ENCODE results near the gene ATF3. TPM values are rescaled to one million over a fixed set of nuclear protein-coding genes. Genes with fewer than 3 reads are reported as not detected.

The ATF3 gene
- total RNA-seq, 1 experiment from 2014 or later = 21.8 TPM

DNA sequence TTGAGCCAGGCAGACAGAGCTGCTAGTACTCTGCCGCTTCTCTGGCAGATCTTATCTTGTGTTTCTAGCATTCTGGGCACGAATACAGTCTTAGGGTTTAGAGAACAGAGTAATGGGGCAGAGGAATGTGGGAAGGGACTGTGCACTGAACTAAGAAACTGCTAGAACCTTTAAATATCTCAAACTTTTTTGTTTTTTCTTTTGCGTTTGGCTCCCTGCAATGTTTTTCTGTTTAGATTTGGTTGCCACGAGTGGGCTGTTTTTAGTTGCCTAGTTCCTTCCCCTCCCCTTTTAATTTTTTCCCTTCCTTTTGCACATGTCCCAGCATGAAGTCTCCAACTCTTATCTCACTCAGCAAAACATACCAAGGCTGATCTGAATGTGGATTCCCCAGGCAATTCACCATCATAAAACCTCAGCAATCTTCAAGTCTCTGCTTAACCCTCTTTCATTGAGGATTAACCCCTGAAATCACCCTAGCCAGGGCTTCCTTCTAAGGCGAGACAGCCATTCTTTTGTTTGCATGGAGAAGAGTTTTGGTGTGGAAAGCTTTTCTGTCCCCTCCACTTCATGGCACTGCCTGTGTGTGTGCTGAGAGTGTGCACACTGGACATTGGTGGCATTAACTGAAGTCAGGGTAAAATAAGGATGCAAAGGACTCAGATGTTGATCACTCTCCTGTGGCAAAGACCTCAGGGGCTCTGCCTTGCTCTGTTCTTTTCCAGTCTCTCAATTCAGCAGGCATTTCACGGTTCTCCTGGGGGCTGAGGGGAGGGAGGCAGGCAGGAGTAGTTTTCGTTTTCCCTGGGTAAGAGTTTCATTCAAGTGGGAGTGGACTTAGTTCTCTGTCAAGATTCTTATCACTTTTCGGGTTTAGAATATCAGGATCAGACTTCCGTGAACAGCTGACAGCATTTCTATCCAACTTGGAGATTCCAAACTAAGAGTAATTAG is 2.8 kb upstream of the ATF3 start:
- H3K36me3 ChIP-seq (ENCODE audit: control insufficient read depth, insufficient read depth, low read length) = no peaks in the 10 kb centered on the region
- Mint-ChIP-seq H3K9me3 (ENCODE audit: unreplicated experiment) (no peaks in the 10 kb centered on the region), H3K4me3 (ENCODE audit: unreplicated experiment) (peak overlapping the region; percentile 91), H3K4me1 (ENCODE audit: low read depth, unreplicated experiment) (peaks cover 29% of the 10 kb centered on the region), H3K36me3 (ENCODE audit: insufficient read depth, unreplicated experiment) (peaks cover 26% of the 10 kb centered on the region), H3K27ac (ENCODE audit: unreplicated experiment) (peak overlapping the region; percentile 83), H3K27me3 (ENCODE audit: insufficient read depth, unreplicated experiment) (no peaks in the 10 kb centered on the region)
- peaks cover 27% of the 10 kb centered on the region for H3K4me1 ChIP-seq
- no peak overlapping the region for H3K4me3 ChIP-seq (ENCODE audit: low read depth, low read length)
- CTCF ChIA-PET = interaction anchor here (1.8 kb wide), 1 partner anchor 129 kb away, joined by 6 read pairs; no protein-coding TSS in a partner anchor
- TF ChIP-seq, protein P1, sequence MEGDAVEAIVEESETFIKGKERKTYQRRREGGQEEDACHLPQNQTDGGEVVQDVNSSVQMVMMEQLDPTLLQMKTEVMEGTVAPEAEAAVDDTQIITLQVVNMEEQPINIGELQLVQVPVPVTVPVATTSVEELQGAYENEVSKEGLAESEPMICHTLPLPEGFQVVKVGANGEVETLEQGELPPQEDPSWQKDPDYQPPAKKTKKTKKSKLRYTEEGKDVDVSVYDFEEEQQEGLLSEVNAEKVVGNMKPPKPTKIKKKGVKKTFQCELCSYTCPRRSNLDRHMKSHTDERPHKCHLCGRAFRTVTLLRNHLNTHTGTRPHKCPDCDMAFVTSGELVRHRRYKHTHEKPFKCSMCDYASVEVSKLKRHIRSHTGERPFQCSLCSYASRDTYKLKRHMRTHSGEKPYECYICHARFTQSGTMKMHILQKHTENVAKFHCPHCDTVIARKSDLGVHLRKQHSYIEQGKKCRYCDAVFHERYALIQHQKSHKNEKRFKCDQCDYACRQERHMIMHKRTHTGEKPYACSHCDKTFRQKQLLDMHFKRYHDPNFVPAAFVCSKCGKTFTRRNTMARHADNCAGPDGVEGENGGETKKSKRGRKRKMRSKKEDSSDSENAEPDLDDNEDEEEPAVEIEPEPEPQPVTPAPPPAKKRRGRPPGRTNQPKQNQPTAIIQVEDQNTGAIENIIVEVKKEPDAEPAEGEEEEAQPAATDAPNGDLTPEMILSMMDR (IDR thresholded peaks at IDR 0.05; ENCODE audit: insufficient read depth in 1 of 2, low read depth in 1 of 2, low read length in 1 of 2, severe bottlenecking in 1 of 2, unreplicated experiment in 1 of 2) = no peak
- DNase-seq = peak in 1 of 2 experiments; percentile 41
- peaks cover 4% of the 10 kb centered on the region; the same call in 1 of the 2 replicates for H3K27me3 ChIP-seq (replicated peaks; ENCODE audit: control insufficient read depth, insufficient read depth, low read length)
- intact Hi-C loops (cut with micrococcal nuclease; ENCODE audit: unreplicated experiment) = loop anchor here (5.0 to 10.0 kb wide), 3 partner anchors 62 to 409 kb away; partner anchors contain the start of genes ANGEL2, NSL1 and TATDN3
- POLR2A ChIA-PET = no interaction called here
- no TSS peak for BruUV-seq (replicated peaks)
- H3K9me3 ChIP-seq = no peaks in the 10 kb centered on the region

DNA sequence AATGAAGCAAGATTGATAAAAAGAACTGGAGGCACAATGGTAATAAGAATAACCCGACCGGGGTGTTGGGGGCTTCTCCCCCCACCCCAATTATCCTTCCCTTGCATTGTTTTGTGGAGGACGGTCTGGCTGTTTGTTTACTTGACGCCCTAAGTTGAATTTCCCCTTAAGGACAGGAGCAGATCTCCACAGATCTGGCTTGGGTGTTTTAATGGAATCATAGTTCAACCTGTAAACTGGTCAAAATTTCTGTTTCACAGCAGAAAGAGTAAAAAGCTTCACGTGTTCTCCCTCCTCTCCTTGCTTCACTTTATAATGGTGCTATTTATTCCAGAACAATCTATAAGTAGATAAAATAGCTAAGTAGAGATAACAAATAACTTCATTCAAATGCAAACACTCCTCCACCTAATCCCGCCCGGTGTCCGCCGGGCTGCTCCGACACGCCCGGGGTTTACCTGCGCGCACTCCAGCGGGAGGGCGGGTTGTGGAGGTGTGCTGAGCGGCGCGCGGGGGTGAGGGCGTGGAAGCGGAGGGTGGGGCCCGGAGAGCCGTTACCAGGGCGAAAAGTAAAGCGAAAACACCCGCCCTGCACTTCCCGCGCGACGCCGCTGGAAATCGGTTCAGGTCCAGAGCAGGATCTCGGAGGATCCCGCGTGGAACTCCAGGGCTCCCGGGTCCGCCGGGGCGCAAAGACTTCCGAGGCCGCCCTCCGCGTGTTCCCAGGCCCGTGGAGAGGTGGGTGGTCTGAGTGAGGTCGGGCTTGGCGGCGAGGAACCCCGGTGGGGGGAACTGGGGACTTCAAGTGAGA is 2.0 kb upstream of the ATF3 start:
- H3K9me3 ChIP-seq = no peaks in the 10 kb centered on the region
- peaks cover 28% of the 10 kb centered on the region for H3K4me1 ChIP-seq
- POLR2A ChIA-PET = no interaction called here
- CTCF ChIA-PET = interaction anchor here (1.8 kb wide), 1 partner anchor 130 kb away, joined by 6 read pairs; no protein-coding TSS in a partner anchor
- H3K36me3 ChIP-seq (ENCODE audit: control insufficient read depth, insufficient read depth, low read length) = no peaks in the 10 kb centered on the region
- H3K4me3 ChIP-seq (ENCODE audit: low read depth, low read length) = peak overlapping the region; percentile 81
- H3K4me1 Mint-ChIP-seq (ENCODE audit: low read depth, unreplicated experiment) = peaks cover 33% of the 10 kb centered on the region
- H3K27me3 ChIP-seq (replicated peaks; ENCODE audit: control insufficient read depth, insufficient read depth, low read length) = peaks cover 4% of the 10 kb centered on the region; the same call in 1 of the 2 replicates
- H3K27me3 Mint-ChIP-seq (ENCODE audit: insufficient read depth, unreplicated experiment) = no peaks in the 10 kb centered on the region
- intact Hi-C loops (cut with micrococcal nuclease; ENCODE audit: unreplicated experiment) = loop anchor here (5.0 to 10.0 kb wide), 3 partner anchors 61 to 408 kb away; partner anchors contain the start of genes ANGEL2, NSL1 and TATDN3
- TF ChIP-seq, protein P1 (IDR thresholded peaks at IDR 0.05; ENCODE audit: insufficient read depth in 1 of 2, low read depth in 1 of 2, low read length in 1 of 2, severe bottlenecking in 1 of 2, unreplicated experiment in 1 of 2) = no peak
- BruUV-seq (replicated peaks) = no TSS peak
- no peaks in the 10 kb centered on the region for H3K9me3 Mint-ChIP-seq (ENCODE audit: unreplicated experiment)
- peaks cover 35% of the 10 kb centered on the region for H3K36me3 Mint-ChIP-seq (ENCODE audit: insufficient read depth, unreplicated experiment)
- peak overlapping the region; percentile 83 for H3K27ac Mint-ChIP-seq (ENCODE audit: unreplicated experiment)
- peak; percentile 66 to 70 for DNase-seq
- H3K4me3 Mint-ChIP-seq (ENCODE audit: unreplicated experiment) = peak overlapping the region; percentile 91

All from Caco-2 (cell line).